OCI-LY3 (cell line): ENCODE results near the gene FBXW8.
A peak's percentile ranks its signal among the peaks of the same experiment; 100 is the strongest.

Experiments used
- H2AFZ ChIP-seq: fragments of 200-600, 300-600 bp; shearing (Covaris generic); 2 replicates; pipeline ENCODE4 v1.6.0; 2014; ENCODE audit warnings: antibody characterized with exemption, low read depth, low read length
- H3K27ac ChIP-seq: fragments of 200-600, 300-600 bp; sonication (generic); 2 replicates; pipeline ENCODE4 v1.5.1; 2014; ENCODE audit warnings: mild to moderate bottlenecking, low read length, moderate library complexity, mixed read lengths
- H3K27me3 ChIP-seq: fragments of 200-600, 300-600 bp; sonication (generic); 2 replicates; pipeline ENCODE4 v1.6.1; 2014; ENCODE audit warnings: low read depth, low read length, mixed read lengths
- H3K36me3 ChIP-seq: fragments of 200-600, 300-600 bp; sonication (generic); replicated peaks from 2 replicates; pipeline ENCODE3; 2014; ENCODE audit warnings: low read depth, low read length, mixed read lengths
- H3K4me1 ChIP-seq: fragments of 300-600, 200-600 bp; sonication (generic); 2 replicates; pipeline ENCODE4 v1.6.1; 2014; ENCODE audit warnings: low read length, mixed read lengths
- H3K4me2 ChIP-seq: fragments of 200-600, 300-600 bp; sonication (generic); 2 replicates; pipeline ENCODE4 v1.6.1; 2014; ENCODE audit warnings: low read length, mixed read lengths
- H3K4me3 ChIP-seq: fragments of 300-600, 200-600 bp; sonication (generic); 2 replicates; pipeline ENCODE4 v1.5.1; 2014; ENCODE audit warnings: antibody characterized with exemption, mild to moderate bottlenecking, low read length, moderate library complexity
- H3K79me2 ChIP-seq: fragments of 300-600, 200-600 bp; shearing (Covaris generic); 2 replicates; pipeline ENCODE4 v1.6.1; 2014; ENCODE audit warnings: mild to moderate bottlenecking, low read length, mixed read lengths
- H3K9ac ChIP-seq: fragments of 300-600, 200-600 bp; shearing (Covaris generic); 2 replicates; pipeline ENCODE4 v1.6.0; 2014; ENCODE audit warnings: mild to moderate bottlenecking, low read length, moderate library complexity
- H3K9me3 ChIP-seq: fragments of 200-600, 300-600 bp; shearing (Covaris generic); 2 replicates; pipeline ENCODE4 v1.6.1; 2014; ENCODE audit warnings: low read length, mixed read lengths; ENCODE audit not compliant: insufficient read depth
- H4K20me1 ChIP-seq: fragments of 200-600, 300-600 bp; sonication (generic); 2 replicates; pipeline ENCODE4 v1.6.1; 2016; ENCODE audit warnings: low read length, mixed read lengths; ENCODE audit not compliant: insufficient read depth
- EZH2phosphoT487 ChIP-seq: fragments of 200-600 bp; shearing (Covaris generic); IDR thresholded peaks from 2 replicates; pipeline ENCODE4 v1.6.1; 2018; ENCODE audit warnings: antibody characterized with exemption, mixed run types, low read depth
- TF ChIP-seq, protein P1 (sequence below): fragments of 200-600, 300-600 bp; sonication (generic); IDR thresholded peaks from 2 replicates; pipeline ENCODE4 v1.5.1; 2014; ENCODE audit warnings: antibody characterized with exemption, low read length, low read depth

Gene FBXW8

DNA sequence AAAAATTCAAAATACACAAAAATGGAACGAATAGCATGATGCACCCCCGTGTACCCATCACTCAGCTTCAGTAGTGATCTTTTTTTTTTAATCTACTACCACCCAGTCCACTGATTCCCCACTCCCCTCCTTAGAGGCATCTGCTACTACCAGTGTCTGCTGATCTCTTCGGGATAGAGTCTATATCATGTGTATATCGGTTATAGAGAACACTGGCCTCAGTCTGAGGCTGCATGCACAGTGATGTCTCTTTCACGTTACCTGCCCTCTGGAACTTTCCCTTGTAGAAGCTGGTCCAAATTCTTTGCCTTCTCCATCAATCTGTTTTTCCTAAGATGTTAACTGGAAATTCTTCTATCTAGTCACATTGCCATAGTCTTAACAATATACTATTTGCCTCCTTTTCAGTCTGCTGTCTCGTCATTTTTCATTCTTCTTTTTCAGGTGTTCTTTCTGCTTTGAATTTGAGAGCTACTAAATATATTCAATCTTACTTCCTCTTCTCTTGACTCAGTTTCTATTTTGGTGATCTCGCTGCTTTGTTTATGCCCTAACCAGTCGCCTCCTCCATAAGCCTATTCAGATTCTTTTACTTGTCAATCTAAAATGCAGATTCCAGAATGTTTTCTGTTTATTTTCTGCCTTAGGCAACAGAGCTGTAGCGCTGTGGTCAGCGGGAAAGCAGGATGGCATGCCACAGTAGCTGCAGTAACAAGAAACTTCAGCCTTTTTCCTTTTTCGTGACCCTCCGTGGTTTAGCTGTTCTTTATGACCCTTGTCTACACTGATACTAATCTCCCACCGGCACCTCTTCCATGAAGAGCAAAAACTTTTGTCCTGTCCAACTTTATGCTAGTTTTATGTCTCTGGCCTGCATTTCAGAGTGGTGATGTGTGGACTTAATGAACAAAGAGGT, 67.0 kb downstream of the FBXW8 start:
- Histone ChIP-seq H3K27ac (no peak overlapping the region), H3K36me3 (peaks cover 15% of the 10 kb centered on the region), H3K4me2 (peak overlapping the region; percentile 69), H4K20me1 (no peaks in the 10 kb centered on the region), H3K9me3 (no peaks in the 10 kb centered on the region), H3K9ac (no peak overlapping the region), H2AFZ (no peak overlapping the region), H3K4me1 (peaks cover 19% of the 10 kb centered on the region), H3K27me3 (no peaks in the 10 kb centered on the region), H3K4me3 (peak overlapping the region; percentile 50), H3K79me2 (no peaks in the 10 kb centered on the region)
- TF ChIP-seq, protein P1, sequence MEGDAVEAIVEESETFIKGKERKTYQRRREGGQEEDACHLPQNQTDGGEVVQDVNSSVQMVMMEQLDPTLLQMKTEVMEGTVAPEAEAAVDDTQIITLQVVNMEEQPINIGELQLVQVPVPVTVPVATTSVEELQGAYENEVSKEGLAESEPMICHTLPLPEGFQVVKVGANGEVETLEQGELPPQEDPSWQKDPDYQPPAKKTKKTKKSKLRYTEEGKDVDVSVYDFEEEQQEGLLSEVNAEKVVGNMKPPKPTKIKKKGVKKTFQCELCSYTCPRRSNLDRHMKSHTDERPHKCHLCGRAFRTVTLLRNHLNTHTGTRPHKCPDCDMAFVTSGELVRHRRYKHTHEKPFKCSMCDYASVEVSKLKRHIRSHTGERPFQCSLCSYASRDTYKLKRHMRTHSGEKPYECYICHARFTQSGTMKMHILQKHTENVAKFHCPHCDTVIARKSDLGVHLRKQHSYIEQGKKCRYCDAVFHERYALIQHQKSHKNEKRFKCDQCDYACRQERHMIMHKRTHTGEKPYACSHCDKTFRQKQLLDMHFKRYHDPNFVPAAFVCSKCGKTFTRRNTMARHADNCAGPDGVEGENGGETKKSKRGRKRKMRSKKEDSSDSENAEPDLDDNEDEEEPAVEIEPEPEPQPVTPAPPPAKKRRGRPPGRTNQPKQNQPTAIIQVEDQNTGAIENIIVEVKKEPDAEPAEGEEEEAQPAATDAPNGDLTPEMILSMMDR, result no peak
- no peak for TF ChIP-seq EZH2phosphoT487

DNA sequence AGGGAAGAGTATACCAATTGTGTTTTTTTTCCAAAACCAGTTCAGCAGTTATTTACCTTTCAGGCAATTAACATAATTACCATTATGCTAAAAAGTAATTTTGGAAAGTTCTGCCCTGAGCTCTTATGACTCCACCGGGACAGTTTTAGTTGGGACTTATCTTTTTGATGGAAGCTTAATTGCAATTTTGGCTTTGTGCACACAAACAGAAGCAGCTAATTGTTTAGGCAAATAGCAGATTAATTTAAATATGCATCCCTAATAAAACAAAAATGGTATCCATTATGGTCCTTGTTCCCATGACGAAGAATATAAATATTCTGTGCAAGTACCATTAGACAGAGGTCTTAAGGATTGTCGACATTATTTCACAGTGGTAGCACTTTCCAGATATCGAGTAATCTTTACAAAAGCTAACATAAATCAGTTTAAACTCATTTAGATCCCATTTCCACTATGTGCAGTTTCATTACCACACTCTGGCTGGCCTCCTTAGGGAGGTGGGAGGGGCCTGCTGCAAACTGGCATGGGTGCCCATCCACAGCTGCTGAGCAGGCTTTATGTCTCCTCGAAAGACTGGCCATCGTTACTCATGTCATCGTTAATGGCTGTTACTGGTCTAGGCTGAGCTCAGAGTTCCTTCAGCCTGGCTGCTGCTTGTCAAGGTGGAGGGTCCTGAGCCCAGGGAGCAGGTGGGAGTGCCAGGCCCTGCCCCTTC, 68.2 kb downstream of the FBXW8 start:
- no peak overlapping the region for H2AFZ ChIP-seq
- peaks cover 5% of the 10 kb centered on the region for H3K36me3 ChIP-seq
- no peaks in the 10 kb centered on the region for H3K9me3 ChIP-seq
- H3K27me3 ChIP-seq, result no peaks in the 10 kb centered on the region
- no peaks in the 10 kb centered on the region for H4K20me1 ChIP-seq
- no peak for TF ChIP-seq EZH2phosphoT487
- TF ChIP-seq, protein P1, result no peak
- H3K4me2 ChIP-seq, result no peak overlapping the region
- no peak overlapping the region for H3K27ac ChIP-seq
- no peaks in the 10 kb centered on the region for H3K79me2 ChIP-seq
- peaks cover 21% of the 10 kb centered on the region for H3K4me1 ChIP-seq
- H3K9ac ChIP-seq, result no peak overlapping the region
- H3K4me3 ChIP-seq, result no peak overlapping the region

DNA sequence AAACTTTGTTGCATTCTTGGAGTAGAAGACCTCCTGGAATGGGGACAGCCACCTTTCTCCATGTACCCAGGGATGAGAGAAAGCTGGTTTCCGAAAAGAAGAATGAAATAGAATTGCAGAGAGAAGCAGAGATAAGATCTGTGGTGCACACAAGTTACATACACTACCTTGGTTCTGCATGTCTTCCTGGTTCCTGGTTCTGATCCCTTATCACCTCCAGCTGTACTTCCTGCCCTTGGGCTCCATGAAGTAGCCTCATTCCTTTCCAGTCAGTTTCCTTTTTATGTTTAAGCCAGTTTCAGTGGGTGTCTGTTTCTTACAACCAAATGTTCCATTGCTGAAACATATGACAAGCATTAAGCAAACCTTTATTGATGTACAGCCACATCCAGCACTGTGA, 69.3 kb downstream of the FBXW8 start:
- TF ChIP-seq, protein P1, result no peak
- TF ChIP-seq EZH2phosphoT487, result no peak
- Histone ChIP-seq H4K20me1 (no peaks in the 10 kb centered on the region), H3K27me3 (no peaks in the 10 kb centered on the region), H3K4me3 (no peak overlapping the region), H3K9me3 (no peaks in the 10 kb centered on the region), H3K36me3 (peaks cover 4% of the 10 kb centered on the region), H3K9ac (no peak overlapping the region), H2AFZ (no peak overlapping the region), H3K4me1 (peaks cover 24% of the 10 kb centered on the region), H3K79me2 (no peaks in the 10 kb centered on the region), H3K4me2 (no peak overlapping the region), H3K27ac (no peak overlapping the region)

DNA sequence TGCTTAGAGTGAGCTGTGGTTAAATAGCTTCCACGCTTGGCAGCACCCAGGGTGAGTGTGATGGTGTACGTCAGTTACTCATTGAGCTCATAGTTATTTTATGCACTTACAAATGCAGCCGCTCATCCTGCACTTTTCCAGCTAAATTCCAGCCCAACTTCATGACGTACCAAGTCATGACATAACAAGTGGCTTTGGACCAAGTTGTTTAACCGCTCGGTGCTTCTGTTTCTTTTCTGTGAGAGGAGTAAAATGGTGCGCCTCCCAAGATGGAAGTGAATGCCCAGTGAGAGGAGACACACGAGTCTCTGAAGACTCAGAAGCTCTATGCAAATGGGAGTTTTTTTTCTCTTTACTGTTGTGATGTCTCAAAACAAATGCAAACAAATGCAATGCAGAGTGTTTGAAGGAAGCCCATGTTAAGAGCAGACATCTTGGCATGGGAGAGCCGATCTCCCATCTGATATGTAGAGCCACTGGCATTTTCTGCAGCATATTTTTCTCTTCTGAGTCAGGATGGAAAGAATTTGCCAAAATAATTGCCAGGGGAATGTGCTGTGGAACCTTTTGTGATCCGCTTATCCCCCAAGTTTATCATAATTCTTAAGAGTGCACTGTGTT, 72.2 kb downstream of the FBXW8 start:
- Histone ChIP-seq H3K4me2 (no peak overlapping the region), H4K20me1 (no peaks in the 10 kb centered on the region), H3K27ac (no peak overlapping the region), H3K79me2 (no peaks in the 10 kb centered on the region), H3K4me1 (peaks cover 11% of the 10 kb centered on the region), H3K4me3 (no peak overlapping the region), H2AFZ (no peak overlapping the region), H3K9me3 (no peaks in the 10 kb centered on the region), H3K27me3 (no peaks in the 10 kb centered on the region), H3K9ac (no peak overlapping the region), H3K36me3 (peaks cover 7% of the 10 kb centered on the region)
- TF ChIP-seq, protein P1, result no peak
